GM23338 (cell line): ENCODE results near the gene HSD11B1L. TPM values are rescaled to one million over a fixed set of nuclear protein-coding genes. Genes with fewer than 3 reads are reported as not detected.

Source experiments
- ATAC-seq: fragments of 200-7000 bp; cut with Tn5 transposase; 3 replicates; pipeline ENCODE4 v1.9.1; 2020
- DNase-seq: peaks from one replicate; pipeline ENCODE4 v3.0.0-alpha.2; 2015; ENCODE audit warnings: low spot score
- H2AFZ ChIP-seq: fragments of 200-600 bp; sonication (generic); 2 replicates; pipeline ENCODE4 v1.8.0; 2016; ENCODE audit warnings: antibody characterized with exemption, mild to moderate bottlenecking, moderate library complexity
- H3F3A ChIP-seq: fragments of 200-600 bp; sonication (generic); replicated peaks from 2 replicates; pipeline ENCODE4 v1.8.0; 2017; ENCODE audit warnings: antibody characterized with exemption, mixed run types, low read depth
- H3K27ac ChIP-seq: fragments of 200-600 bp; sonication (generic); 2 replicates; pipeline ENCODE4 v1.6.1; 2016; ENCODE audit warnings: low read depth
- H3K27me3 ChIP-seq: fragments of 200-600 bp; sonication (generic); 2 replicates; pipeline ENCODE4 v1.8.0; 2016; ENCODE audit warnings: mild to moderate bottlenecking, mixed run types, moderate library complexity; ENCODE audit not compliant: insufficient read depth
- H3K36me3 ChIP-seq: fragments of 200-600 bp; sonication (generic); 2 replicates; pipeline ENCODE4 v1.8.0; 2016; ENCODE audit warnings: mild to moderate bottlenecking; ENCODE audit not compliant: insufficient read depth
- H3K4me1 ChIP-seq: fragments of 200-600 bp; sonication (generic); 2 replicates; pipeline ENCODE4 v1.8.0; 2016; ENCODE audit warnings: mild to moderate bottlenecking, moderate library complexity; ENCODE audit not compliant: insufficient read depth
- H3K4me2 ChIP-seq: fragments of 200-600 bp; sonication (generic); 2 replicates; pipeline ENCODE4 v1.7.1; 2017; ENCODE audit warnings: mixed run types
- H3K4me3 ChIP-seq: fragments of 200-600 bp; sonication (generic); 2 replicates; pipeline ENCODE4 v1.6.1; 2016; ENCODE audit warnings: mixed run types
- H3K79me2 ChIP-seq: fragments of 200-600 bp; sonication (generic); replicated peaks from 2 replicates; pipeline ENCODE4 v1.8.0; 2017; ENCODE audit warnings: mild to moderate bottlenecking; ENCODE audit not compliant: insufficient read depth
- H3K9me2 ChIP-seq: fragments of 200-600 bp; sonication (generic); 2 replicates; pipeline ENCODE4 v1.8.0; 2017; ENCODE audit not compliant: insufficient read depth
- H4K20me1 ChIP-seq: fragments of 200-600 bp; sonication (generic); replicated peaks from 2 replicates; pipeline ENCODE4 v1.8.0; 2017; ENCODE audit warnings: mild to moderate bottlenecking; ENCODE audit not compliant: insufficient read depth
- H3K27ac Mint-ChIP-seq: 2 replicates; pipeline ENCODE4 v1.8.0; 2020; ENCODE audit warnings: inconsistent platforms, mild to moderate bottlenecking, moderate library complexity, mixed read lengths
- H3K27me3 Mint-ChIP-seq: 3 replicates; pipeline ENCODE4 v1.8.0; 2022; ENCODE audit warnings: low read depth, mild to moderate bottlenecking, moderate library complexity, mixed read lengths, inconsistent platforms; ENCODE audit not compliant: insufficient read depth, poor library complexity
- H3K36me3 Mint-ChIP-seq: 3 replicates; pipeline ENCODE4 v1.8.0; 2021; ENCODE audit warnings: low read depth, mild to moderate bottlenecking, inconsistent platforms, moderate library complexity, mixed read lengths
- H3K4me1 Mint-ChIP-seq: 3 replicates; pipeline ENCODE4 v1.8.0; 2020; ENCODE audit warnings: mild to moderate bottlenecking, inconsistent platforms, mixed read lengths
- H3K4me3 Mint-ChIP-seq: 3 replicates; pipeline ENCODE4 v1.8.0; 2021; ENCODE audit warnings: moderate library complexity, mild to moderate bottlenecking, inconsistent platforms, mixed read lengths
- H3K9me3 Mint-ChIP-seq: 3 replicates; pipeline ENCODE4 v1.8.0; 2020; ENCODE audit warnings: moderate library complexity, mild to moderate bottlenecking, inconsistent platforms, mixed read lengths
- CREB1 ChIP-seq: fragments of 250-450 bp; sonication (Bioruptor Pico); IDR thresholded peaks from 2 replicates; pipeline ENCODE4 v1.5.0; 2020; ENCODE audit warnings: low read depth, mild to moderate bottlenecking, moderate library complexity
- CTCF ChIP-seq, 2 experiments: fragments of 200-600 bp in 1 of 2; sonication (generic) in 1 of 2; conservative IDR thresholded peaks; 2 replicates each; pipeline versions ENCODE4 v1.5.1 to v1.6.1; 2016 to 2017; ENCODE audit warnings: antibody characterized with exemption in 2 of 2, low read depth in 2 of 2, mild to moderate bottlenecking in 2 of 2, moderate library complexity in 1 of 2
- ETS1 ChIP-seq: IDR thresholded peaks from 2 replicates; pipeline ENCODE4 v1.6.1; 2016; ENCODE audit warnings: antibody characterized with exemption
- NANOG ChIP-seq: IDR thresholded peaks from 2 replicates; pipeline ENCODE4 v1.6.1; 2016; ENCODE audit warnings: antibody characterized with exemption, borderline replicate concordance
- POLR2AphosphoS5 ChIP-seq: IDR thresholded peaks from 2 replicates; pipeline ENCODE4 v1.6.1; 2016; ENCODE audit warnings: antibody characterized with exemption, low read depth
- ZNF462 ChIP-seq: fragments of 250-450 bp; sonication (Bioruptor Pico); IDR thresholded peaks from 2 replicates; pipeline ENCODE4 v1.5.0; 2020; ENCODE audit warnings: mild to moderate bottlenecking, moderate library complexity
- polyA plus RNA-seq: library from polyadenylated mRNA; unstranded; fragments of >200 nt; fragmentation: Nextera tagmentation; extraction: Ambion mirVana; gene quantifications from 2 replicates; pipeline ENCODE4 v1.2.1, GENCODE V29; 2016
- total RNA-seq: library from RNA; depleted of rRNA; stranded (reverse); fragments of >200 nt; shearing (Covaris generic); gene quantifications from 2 replicates; pipeline ENCODE4 v1.2.3, GENCODE V29; 2014

Gene HSD11B1L
- total and polyA plus RNA-seq, 2 experiments from 2014 or later = 12.9 to 18.4 TPM

- peaks cover 27% of the 10 kb centered on the region for H3K79me2 ChIP-seq
- Mint-ChIP-seq H3K4me1 (peaks cover 9% of the 10 kb centered on the region; the same call in 2 of the 3 replicates), H3K4me3 (peak within 1 kb of the TSS; percentile 100)
Measured at GRCh38 chr19:5690125-5690954, 9.5 kb downstream of the HSD11B1L start, which contains the start of gene RPL36. RPL36 (plus strand) TSS chr19:5690295; CDS start chr19:5690508, 213 bp downstream.

More at GRCh38 chr19:5690125-5690954, 9.5 kb downstream of the HSD11B1L start, which contains the start of gene RPL36:
- peak within 1 kb of the TSS; percentile 93 for H3K4me2 ChIP-seq
- H3K27ac ChIP-seq = peak within 1 kb of the TSS; percentile 95
- TF ChIP-seq ZNF462 (CRISPR knock-in tag) (no peak), CTCF (conservative IDR thresholded peaks at IDR 0.05; ENCODE audit: low read depth in 2 of 2) (peak; percentile 67 to 93), ETS1 (peak; percentile 87), CREB1 (CRISPR knock-in tag) (peak; percentile 51; the same call in 1 of the 2 replicates), NANOG (no peak), POLR2AphosphoS5 (peak; percentile 97)
- H3K27me3 ChIP-seq = no peaks in the 10 kb centered on the region
- peak within 1 kb of the TSS; percentile 100 for H3K4me3 ChIP-seq
- peaks cover 24% of the 10 kb centered on the region for H3F3A ChIP-seq
- H3K9me2 ChIP-seq = no peaks in the 10 kb centered on the region
- peak; percentile 31 for ATAC-seq
- H4K20me1 ChIP-seq = peaks cover 10% of the 10 kb centered on the region; the same call in 1 of the 2 replicates
- H2AFZ ChIP-seq = no peak within 1 kb of the TSS
- DNase-seq = peak; percentile 97
- Mint-ChIP-seq H3K27ac (peak within 1 kb of the TSS; percentile 99), H3K27me3 (peaks cover 52% of the 10 kb centered on the region), H3K9me3 (peaks cover 8% of the 10 kb centered on the region; the same call in 1 of the 3 replicates), H3K36me3 (peaks cover 54% of the 10 kb centered on the region)
- H3K4me1 ChIP-seq = peaks cover 2% of the 10 kb centered on the region; the same call in 1 of the 2 replicates
- no peaks in the 10 kb centered on the region for H3K36me3 ChIP-seq
